M059J (cell line): Measurements from ENCODE around the gene MGME1. TPM values are rescaled to one million over a fixed set of nuclear protein-coding genes. Genes with fewer than 3 reads are reported as not detected.
A peak's percentile ranks its signal among the peaks of the same experiment; 100 is the strongest.

Source experiments
- DNase-seq: peaks from one replicate; pipeline ENCODE4 v3.0.0-alpha.2; 2012; ENCODE audit warnings: low read depth
- total RNA-seq: library from RNA; depleted of rRNA; stranded (reverse); fragments of >200 nt; shearing (Covaris generic); gene quantifications from 2 replicates; pipeline ENCODE4 v1.2.3, GENCODE V29; 2014

The MGME1 gene
- total RNA-seq, 1 experiment from 2014 or later, result 27.4 TPM

DNA sequence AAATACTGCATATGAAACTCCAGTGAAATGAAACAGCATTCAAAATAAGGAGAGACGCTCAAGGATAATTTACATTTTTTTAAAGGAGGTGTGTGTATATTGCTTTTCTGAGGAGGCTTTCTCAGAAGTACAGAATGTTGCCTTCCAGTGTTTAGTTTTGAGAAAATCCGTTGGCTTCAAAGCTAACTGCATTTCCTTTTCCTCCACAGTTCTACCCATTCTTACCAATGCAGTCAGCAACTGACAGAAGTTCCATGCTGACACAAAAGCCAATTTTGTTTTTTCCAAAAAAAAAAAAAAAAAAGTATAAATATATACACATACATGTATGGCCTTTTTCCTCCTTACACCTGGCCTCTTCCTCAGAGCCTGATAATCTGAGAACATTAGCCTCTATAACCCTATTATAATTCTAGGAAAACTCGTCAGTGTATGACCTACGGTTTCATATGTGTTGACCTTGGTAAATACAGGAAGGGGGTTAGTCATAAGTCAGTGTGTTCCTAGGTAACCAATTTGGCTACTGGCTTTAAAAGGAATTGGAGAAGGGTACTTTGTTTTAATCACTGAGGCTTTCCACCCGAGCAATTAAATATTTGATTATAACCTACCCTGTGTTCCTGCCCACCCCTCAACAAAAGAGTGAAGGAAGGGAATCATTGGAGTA lies 24.2 kb downstream of the MGME1 start:
- peak; percentile 84 for DNase-seq

DNA sequence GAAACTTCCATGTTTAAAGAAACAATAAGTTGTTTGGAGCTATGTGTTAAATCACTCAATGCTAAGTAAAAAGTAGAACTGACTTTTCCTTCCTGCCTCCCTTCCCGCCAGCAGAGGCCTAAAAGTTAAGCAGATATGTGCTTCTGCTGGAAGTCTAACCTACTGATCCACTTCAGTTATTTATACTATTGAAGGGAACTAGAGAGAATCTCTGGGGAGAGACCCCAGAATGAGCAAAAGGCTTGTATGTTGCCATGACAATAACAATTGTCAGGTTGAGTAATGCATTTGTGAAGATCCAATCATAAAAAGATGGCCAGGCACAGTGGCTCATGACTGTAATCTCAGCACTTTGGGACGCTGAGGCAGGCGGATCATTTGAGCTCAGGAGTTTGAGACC lies 24.7 kb downstream of the MGME1 start:
- DNase-seq, result peak; percentile 51

DNA sequence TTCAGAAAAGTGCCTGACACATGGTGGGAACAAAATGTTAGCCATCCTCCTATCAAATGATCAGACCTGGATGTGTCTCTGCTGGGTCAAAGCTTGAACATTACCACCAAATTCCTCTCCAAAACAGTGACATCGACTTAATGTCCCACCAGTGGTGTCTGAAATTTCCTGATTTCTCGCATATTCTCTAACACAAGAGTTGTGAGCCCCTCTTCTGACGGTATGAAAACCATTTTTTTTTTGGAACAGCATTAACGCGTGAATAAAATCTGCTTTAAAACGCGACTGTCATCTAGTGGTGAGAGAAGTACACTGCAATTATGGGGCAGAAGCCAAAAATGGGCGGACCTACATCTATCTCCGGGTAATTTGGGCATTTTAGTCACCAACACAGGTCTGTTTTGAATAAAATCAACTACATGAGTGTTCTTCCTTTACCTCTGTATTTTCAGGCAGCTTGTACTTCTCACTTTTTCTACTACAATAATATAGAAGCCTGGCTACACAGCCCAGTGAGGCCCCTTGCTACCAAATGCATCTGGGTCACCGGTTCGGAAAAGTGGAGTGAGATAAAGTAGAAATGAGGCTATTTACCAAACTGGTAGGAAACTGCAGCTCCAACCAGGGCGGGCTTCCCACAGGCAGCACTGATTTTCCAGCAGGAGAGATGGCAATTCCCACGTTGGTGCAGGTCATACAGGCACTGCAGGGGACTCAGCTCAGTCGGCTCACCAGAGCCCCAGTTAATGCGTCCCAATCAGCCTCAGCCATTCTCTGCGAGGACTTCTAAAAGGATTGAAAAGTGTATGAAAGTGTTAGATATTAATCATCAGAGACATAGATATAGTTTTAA lies 27.4 kb downstream of the MGME1 start:
- DNase-seq, result peak; percentile 71

DNA sequence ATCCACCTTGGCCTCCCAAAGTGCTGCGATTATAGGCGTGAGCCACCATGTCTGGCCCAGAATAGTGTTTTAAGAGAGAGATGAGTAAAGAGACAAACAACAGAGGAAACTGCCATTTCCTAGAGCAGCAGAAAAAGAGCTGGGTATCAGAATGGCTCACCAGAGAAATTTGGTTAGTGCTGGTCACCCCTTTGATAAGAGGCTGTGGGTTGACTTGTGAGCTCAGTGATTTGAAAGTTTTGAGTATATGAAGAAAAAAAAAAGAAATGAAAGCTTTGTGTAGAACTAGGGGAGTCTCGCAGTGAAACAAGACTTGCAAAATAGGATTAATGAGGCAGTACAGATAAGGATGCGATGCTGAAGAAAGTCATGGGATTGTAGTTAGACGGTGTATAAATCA lies 29.6 kb downstream of the MGME1 start:
- DNase-seq, result no peak

DNA sequence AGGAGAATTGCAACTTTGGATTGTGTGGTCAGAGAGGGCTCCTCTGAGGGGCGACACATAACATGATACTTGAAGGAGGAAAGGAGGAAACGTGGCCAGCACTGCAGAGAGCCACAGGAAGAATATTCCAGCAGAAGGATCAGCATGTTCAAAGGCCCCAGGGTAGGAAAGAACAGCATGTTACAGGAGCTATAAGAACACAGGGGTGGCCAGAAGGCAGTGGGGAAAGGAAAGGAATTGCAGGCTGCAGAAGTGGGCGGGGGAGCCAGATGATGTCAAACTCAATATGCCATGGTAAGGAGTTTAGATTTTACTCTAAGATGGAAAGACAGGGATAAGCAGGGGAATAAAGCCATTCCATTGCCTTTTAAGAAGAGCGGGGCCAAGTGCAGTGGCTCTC lies 30.7 kb downstream of the MGME1 start:
- no peak for DNase-seq

DNA sequence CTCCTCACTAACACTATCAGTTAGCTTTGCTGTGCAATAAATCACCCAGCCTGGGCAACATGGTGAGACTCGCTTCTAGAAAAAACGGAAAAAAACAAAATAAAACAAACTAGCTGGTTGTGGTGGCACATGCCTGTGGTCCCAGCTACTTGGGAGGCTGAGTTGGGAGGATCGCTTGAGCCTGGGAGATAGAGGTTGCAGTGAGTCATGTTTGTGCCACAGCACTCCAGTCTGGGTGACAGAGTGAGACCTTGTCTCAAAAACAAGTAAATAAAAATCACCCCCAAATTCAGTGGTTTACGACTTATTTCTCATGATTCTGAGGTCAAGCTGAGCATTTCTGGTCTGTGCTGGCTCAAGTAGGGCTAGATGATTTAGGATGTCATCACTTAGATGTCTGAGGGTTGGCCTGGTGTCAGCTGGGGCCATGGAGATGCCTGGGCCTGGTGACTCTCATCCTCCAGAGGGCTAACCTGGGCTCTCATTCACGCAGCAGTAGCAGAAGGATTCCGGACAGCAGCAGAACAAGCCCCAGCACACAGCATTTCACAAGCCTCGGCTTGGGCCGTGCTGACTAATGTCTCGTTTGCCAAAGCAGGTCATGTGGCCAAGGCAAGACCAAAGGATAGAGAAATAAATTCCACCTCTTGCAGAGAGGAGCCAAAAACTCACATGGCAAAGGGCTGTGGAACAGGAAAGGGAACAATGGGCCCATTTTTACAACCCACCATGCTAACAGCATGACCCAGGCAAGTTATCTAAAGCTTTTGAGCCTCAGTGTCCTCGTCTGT lies 32.5 kb downstream of the MGME1 start:
- peak; percentile 81 for DNase-seq

DNA sequence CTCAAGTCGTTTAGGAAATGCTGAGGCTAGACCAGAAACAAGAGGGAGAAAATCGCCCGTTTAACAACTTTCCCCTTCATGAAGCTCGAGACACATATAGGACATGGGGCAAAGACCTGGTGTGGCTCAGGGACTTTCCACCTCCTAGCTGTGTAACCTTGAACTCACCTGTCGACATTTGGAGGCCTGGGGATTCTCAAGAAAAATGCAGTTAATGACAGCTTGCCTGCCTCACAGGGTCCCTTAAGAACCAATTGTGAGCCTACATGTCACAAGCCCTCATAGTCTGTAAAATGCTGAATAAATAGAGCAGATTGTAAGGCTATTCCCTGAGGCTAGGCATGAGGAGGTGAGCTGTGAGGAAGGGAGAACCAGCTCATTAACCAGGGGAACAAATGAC lies 35.1 kb downstream of the MGME1 start:
- DNase-seq, result no peak

DNA sequence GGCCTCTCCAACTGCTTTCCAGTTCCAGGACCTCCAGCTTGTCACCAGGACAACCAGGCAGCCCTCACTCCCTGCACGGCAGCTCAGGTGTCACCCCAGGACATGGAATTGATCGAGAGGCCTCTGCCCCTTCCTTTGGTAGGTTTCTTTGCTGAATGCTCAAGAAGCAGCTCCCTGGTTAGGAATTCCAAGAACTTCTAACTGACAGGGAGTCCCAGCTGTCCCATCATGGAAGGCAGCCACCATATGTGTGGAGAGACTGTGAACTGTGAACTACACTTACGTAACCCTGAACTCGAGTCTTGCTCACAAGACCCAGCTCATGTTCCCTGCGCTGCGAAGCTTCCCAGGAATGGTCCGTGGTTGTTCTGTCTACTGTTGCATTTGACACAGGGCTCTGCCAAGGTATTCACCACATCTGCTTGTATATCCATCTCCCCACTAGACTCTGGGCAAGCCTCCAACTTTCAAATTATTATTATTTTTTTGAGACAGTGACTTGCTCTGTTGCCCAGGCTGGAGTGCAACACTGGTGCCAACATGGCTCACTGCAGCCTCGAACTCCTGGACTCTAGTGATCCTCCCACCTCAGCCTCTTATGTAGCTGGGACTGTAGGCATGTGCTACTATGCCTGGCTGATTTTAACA lies 35.7 kb downstream of the MGME1 start:
- DNase-seq, result no peak

DNA sequence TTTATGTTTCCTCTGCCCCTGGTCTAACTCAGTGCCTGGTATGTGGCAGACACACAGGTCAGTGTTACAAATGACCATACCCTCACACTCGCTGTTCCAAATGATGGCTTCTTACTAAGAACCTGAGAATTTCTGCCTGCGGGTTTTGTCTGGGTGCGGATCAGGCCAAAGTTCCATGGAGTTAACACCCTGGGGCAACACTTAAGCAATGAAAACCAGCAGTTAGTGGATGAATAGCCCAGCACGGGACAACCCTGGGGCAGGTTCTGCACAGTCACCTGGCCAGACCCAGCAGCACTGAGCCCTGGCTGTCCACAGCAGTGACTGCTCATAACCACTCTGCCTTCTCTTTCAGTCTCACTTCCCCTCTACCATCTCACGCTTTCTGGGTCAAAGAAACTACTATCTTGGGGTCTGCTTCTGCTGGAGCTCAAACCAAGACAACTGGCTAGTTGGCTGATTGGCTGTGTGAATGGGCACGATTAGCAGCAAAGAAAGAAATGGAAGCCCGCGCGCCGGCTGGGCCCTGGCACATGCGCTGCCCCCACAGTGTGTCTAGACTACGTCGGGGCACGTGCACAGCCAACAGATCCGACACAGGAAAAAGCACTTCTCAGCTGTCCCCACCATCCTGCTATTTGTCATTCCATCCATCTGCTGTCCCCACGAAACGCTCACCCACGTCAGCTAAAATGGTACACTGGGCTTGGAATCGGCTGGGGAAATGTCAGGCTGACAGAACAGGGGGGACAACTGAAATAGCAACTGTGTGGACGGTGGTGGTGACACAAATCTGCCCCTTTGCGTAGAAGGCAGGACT lies 36.6 kb downstream of the MGME1 start:
- peak; percentile 27 for DNase-seq

DNA sequence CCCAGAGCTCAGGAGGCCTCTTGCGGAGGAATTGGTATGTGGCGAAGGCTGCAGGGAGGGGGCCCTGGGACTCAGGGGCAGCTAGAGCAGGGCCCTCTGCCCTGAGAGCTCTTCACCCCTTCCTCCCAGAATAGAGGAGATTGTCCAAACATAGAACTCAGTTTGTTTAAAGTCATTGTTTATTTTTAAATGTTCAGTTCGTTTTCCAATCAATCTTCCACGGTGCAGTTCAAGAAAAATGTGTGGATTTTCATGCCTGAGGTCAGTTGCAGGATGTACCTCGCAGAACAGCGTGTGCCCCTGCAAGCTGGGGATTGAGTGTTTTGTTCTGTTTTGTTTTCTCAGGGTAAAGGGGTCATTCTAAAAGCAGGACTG lies 37.2 kb downstream of the MGME1 start:
- DNase-seq, result no peak

DNA sequence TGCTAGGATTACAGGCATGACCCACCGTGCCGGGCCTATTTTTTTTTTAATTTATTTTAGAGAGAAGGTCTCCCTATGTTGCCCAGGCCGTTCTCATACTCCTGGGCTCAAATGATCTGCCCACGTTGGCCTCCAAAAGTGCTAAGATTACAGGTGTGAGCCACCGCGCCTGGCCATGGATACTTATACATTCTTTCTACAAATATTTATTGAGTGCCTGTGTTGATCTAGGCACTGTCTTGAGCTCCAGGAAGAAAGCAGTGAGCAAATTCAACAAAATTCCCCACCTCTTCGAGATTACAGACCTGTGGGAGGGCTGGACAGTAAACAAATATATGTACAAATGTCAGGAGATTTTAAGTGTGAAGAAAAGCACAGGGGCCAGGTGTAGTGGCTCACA lies 37.9 kb downstream of the MGME1 start:
- DNase-seq, result no peak

DNA sequence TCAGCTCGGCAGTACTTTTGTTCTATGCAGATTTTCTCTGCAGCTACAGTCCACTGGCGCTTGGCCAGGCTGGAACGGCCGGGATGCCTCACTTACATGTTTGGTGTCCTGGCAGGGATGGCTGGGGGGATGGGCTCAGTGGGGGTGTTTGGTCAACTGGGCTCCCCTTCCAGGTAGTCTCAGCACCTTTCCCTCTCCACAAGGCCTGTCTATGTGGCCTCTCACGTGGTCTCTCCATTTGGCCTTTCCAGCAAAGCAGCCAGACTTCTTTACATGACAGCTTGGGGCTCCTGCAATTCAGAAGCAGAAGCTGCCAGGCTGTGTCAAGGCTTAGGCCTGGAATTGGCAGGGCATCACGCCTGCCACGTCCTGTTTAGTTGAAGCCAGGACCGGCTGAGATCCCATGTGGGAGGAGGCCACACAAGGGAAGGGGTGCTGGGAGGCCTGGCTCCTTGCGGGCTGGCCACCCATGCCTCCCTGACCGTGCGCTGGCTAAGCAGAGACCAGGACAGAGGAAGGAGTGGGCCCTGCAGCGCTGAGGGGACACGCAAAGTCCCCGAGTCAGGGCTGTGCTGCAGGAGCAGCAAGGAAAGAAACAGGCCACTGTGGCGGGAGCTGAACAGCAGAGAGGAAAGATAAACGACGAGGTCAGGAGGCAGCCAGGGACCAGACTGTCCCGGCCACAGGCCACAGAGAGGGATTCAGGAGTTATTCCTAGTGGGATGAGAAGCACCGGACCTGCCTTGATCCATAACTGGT lies 38.9 kb downstream of the MGME1 start:
- DNase-seq, result no peak

DNA sequence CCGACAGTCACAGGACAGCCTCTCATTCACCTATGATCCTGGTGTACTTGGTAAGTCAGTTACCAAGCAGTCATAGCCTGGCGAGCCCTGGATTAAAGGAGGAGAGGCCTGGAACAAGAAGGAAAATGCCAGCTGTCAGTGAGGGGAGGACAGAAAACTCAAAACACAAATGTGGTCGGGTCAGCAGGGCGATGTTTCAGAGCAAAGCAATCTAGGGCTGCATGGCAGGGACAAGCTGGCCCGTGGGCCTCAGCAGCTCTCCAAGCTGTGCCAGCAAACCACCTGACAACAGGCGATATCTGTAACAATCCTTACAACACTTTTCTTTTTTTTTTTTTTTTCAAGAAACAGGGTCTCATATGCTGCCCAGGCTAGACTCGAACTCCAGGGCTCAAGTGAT lies 40.3 kb downstream of the MGME1 start:
- DNase-seq, result no peak

DNA sequence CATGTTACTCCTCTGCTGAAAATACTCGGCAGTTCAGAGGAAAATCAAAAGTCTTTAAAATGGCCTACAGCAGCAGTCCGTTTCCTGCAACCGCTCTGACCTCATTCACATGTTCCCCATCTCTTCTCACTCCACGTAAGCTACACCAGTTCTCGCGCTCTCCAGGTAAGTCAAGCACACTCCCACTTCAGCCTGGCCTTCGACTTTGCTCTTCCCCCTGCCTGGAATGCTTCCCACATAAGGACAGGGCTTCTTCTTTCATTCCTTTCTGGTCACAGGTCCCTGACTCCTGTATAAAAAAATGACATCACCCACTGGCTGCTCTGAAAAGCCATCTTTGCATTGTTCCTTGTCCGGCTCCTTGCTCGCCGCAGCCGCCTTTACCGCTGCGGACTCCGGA lies 42.7 kb downstream of the MGME1 start:
- DNase-seq, result no peak

DNA sequence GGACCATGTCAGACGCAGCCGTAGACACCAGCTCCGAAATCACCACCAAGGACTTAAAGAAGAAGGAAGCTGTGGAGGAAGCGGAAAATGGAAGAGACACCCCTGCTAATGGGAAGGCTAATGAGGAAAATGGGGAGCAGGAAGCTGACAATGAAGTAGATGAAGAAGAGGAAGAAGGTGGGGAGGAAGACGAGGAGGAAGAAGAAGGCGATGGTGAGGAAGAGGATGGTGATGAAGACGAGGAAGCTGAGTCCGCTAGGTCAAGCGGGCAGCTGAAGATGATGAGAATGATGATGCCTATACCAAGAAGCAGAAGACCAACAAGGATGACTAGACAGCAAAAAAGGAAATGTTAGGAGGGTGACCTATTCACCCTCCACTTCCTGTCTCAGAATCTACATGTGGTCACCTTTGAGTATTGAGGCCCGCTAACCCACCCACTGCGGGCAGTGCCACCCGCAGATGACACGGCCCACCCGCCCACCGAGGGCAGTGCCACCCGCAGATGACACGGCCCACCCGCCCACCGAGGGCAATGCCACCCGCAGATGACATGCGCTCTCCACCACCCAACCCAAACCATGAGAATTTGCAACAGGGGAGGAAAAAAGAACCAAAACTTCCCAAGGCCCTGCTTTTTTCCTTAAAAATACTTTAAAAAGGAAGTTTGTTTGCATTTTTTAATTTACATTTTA lies 43.3 kb downstream of the MGME1 start:
- no peak for DNase-seq

DNA sequence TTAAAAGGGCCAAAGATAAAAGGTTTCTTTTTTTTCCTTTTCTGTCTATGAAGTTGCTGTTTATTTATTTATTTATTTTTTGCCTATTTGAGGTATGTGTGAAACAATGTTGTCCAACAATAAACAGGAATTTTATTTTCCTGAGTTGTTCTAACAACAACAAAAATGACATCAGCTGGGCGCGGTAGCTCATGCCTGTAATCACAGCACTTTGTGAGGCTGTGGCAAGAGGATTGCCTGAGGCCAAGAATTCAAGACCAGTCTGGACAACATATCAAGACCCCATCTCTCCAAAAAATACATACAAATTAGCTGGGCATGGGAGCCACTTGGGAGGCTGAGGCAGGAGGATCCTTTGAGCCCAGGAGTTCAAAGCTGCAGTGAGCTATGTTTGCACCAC lies 44.1 kb downstream of the MGME1 start:
- no peak for DNase-seq

DNA sequence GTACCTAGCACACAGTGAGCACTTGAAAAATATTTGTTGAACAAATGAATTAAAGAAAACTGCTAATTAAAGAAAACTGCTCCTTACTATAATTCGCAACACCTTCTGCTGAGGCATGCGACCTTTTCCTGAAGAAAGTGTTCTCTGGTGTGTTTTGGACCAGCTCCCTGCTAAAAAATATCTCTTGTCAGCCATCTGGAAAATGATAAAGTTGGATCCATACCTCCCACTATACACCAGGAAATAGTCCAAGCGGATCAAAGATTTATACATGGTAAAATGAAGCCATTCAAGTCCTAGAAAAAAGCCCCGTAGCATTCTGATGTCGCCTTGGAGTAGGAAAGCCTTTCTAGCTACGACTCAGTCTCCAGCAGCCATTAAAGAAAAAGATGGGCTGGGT lies 45.6 kb downstream of the MGME1 start:
- DNase-seq, result no peak

DNA sequence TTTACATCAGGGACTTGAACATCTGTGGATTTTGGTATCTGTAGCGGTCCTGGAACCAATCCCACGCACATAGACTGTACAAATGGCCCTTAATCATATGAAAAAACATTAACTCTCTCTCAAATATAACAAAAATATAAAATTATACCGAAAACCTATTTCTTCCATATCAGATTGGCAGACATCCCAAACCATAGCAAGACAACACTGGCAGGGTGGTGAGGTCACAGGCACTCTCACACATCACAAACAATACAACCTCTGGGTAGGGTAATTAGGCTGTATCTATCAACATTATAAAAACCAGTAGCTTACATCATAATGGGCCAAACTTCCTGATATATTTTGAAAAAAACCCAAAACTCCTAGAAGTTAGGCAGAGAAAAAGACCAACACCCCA lies 48.0 kb downstream of the MGME1 start:
- no peak for DNase-seq

DNA sequence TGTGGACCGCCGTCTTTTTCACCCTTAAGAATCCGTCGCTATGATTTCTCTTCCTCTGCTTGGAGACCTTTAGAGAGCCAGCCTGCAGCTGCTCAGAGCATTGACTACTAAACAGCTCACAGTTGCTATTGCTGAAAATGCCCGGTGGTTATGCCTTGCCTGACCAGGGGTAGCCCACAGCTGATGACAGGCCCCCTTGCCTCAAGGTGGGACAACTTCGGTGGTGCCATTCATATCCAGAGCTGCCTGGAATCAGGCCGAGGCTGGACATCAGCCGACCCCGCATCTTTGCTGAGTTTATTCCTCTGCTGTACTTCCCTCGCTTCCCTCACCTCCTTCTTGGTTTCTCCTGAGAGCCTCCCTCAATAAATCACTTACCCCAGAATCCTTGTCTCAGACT lies 49.3 kb downstream of the MGME1 start:
- no peak for DNase-seq

DNA sequence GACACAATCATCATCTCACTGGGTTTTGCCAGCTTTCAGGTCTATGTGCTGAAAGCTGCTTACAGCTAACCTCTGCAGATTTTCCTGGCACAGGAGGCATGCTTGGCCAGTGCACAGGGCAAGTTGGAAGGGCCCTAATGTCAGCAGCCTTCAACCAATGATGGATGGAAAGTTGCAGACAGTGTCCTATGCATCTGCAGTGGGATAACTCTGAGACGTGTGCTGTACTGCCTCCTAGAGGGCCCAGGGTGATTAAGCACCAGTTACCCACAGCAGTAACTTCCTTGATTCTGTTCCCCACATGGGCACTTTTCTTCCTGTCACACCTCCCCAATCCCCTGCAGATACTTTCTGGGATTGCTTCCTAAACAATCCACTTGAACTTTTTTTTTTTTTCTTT lies 50.2 kb downstream of the MGME1 start:
- no peak for DNase-seq
